ENCODE results near the gene DENND1A. TPM values are rescaled to one million over a fixed set of nuclear protein-coding genes. Genes with fewer than 3 reads are reported as not detected.

Gene DENND1A
- total and polyA plus RNA-seq, 2 donors from 2014 or later: 16.3 to 19.6 TPM

DNA sequence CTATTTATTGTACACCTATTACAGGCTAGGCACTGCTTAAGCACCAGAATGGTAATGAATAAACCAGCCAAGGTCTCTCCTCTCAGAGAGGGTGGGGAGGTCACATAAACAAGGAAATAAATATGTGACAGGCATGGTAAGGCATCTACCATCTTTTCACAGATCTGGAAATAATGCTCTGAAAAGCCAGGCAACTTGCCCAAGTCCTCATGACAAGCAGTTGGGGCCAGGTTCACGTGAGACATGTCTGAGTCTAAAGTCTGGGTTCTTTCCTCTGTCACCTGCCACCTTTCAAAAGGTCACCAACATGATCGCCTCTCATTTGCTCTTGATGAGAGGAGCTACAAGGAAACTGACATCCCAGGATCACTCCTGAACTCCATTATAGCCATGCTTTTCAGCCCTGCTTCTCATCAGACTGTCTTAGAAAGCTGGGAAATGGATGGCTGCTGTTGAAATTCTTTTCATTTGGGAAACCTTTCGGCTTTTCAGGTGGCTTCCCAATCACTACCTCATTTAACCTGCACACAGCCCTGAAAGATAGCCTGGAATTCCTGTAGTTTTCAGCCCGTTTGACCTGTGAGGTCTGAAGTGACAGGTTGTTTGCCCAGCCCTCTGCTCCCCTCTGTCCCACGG is 450.8 kb downstream of the DENND1A start:
- Histone ChIP-seq H3K4me1 (ENCODE audit: control insufficient read depth in 2 of 3, insufficient read depth in 2 of 3, low read depth in 1 of 3, low read length in 3 of 3) (peaks cover 0 to 14% (median 5%) of the 10 kb centered on the region in 3 donors), H3K4me3 (ENCODE audit: low read length in 3 of 3) (no peak overlapping the region), H3K9me3 (ENCODE audit: control insufficient read depth in 2 of 3, insufficient read depth in 1 of 3, low read length in 3 of 3) (no peaks in the 10 kb centered on the region), H3K27me3 (ENCODE audit: control insufficient read depth, insufficient read depth, low read length) (no peaks in the 10 kb centered on the region), H3K36me3 (ENCODE audit: control insufficient read depth in 2 of 3, insufficient read depth in 3 of 3, low read length in 3 of 3) (no peaks in the 10 kb centered on the region), H3K27ac (ENCODE audit: low read depth in 2 of 2, low read length in 2 of 2) (no peak overlapping the region), H3K9ac (ENCODE audit: low read length in 3 of 3) (no peak overlapping the region)
- FAIRE-seq (no peak), DNase-seq (no peak)
- TF ChIP-seq, protein P1, sequence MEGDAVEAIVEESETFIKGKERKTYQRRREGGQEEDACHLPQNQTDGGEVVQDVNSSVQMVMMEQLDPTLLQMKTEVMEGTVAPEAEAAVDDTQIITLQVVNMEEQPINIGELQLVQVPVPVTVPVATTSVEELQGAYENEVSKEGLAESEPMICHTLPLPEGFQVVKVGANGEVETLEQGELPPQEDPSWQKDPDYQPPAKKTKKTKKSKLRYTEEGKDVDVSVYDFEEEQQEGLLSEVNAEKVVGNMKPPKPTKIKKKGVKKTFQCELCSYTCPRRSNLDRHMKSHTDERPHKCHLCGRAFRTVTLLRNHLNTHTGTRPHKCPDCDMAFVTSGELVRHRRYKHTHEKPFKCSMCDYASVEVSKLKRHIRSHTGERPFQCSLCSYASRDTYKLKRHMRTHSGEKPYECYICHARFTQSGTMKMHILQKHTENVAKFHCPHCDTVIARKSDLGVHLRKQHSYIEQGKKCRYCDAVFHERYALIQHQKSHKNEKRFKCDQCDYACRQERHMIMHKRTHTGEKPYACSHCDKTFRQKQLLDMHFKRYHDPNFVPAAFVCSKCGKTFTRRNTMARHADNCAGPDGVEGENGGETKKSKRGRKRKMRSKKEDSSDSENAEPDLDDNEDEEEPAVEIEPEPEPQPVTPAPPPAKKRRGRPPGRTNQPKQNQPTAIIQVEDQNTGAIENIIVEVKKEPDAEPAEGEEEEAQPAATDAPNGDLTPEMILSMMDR (IDR thresholded peaks at IDR 0.05; ENCODE audit: borderline replicate concordance, extremely low read depth, insufficient read depth): no peak
- intact Hi-C loops (cut with DNase I): no loop called here

DNA sequence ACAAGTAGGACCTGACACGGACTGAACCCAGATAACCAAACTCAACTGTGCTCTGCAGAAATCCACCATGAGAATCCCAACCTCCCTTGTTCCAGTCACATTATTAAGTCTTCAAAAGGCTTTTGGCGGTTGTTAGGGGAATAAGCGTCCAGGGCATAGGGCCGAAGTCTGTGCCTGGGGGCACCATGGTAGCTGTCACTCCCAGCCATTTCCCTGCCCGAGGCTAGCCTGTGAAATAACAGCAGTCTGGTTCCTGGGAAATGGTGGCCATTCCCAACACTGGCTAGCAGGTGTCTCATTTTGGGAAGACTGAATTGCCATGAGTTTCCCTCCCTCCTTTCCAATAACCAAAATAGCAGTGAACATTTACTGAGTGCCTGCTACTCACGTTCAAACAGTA is 451.8 kb downstream of the DENND1A start:
- intact Hi-C loops (cut with DNase I): no loop called here
- no peak for DNase-seq
- no peaks in the 10 kb centered on the region for H3K27me3 ChIP-seq (ENCODE audit: control insufficient read depth, insufficient read depth, low read length)
- H3K27ac ChIP-seq (ENCODE audit: low read depth in 2 of 2, low read length in 2 of 2): no peak overlapping the region
- no peak for FAIRE-seq
- no peaks in the 10 kb centered on the region for H3K9me3 ChIP-seq (ENCODE audit: control insufficient read depth in 2 of 3, insufficient read depth in 1 of 3, low read length in 3 of 3)
- H3K9ac ChIP-seq (ENCODE audit: low read length in 3 of 3): no peak overlapping the region
- H3K36me3 ChIP-seq (ENCODE audit: control insufficient read depth in 2 of 3, insufficient read depth in 3 of 3, low read length in 3 of 3): no peaks in the 10 kb centered on the region
- no peak overlapping the region for H3K4me3 ChIP-seq (ENCODE audit: low read length in 3 of 3)
- H3K4me1 ChIP-seq (ENCODE audit: control insufficient read depth in 2 of 3, insufficient read depth in 2 of 3, low read depth in 1 of 3, low read length in 3 of 3): peaks cover 0 to 14% (median under 1%) of the 10 kb centered on the region in 3 donors
- TF ChIP-seq, protein P1 (IDR thresholded peaks at IDR 0.05; ENCODE audit: borderline replicate concordance, extremely low read depth, insufficient read depth): no peak

DNA sequence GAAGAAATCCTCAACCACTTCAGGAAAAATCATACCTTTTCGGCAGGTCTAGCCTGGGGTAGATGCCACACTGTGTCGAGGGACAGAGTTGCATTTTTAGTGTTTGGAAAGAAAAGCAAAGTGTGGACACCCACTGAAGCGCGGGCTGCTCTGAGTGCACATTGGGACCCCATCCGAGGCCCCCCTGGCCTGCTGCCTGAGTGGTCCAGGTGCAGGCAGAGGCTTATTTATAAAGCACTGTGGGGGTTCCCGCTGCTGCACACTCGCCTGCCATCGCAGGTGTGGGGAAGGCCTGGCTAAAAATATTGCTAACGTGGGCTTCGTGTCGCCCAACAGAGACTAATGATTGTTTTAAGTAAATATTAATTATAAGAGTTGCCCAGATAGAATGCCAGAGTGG is 454.5 kb downstream of the DENND1A start:
- intact Hi-C loops (cut with DNase I): no loop called here

More for the DNA sequence above, 454.5 kb downstream of the DENND1A start:
- TF ChIP-seq, protein P1 (IDR thresholded peaks at IDR 0.05; ENCODE audit: borderline replicate concordance, extremely low read depth, insufficient read depth): no peak
- no peak overlapping the region for H3K9ac ChIP-seq (ENCODE audit: low read length in 3 of 3)
- DNase-seq: peak in 1 of 5 donors; percentile 10
- H3K9me3 ChIP-seq (ENCODE audit: control insufficient read depth in 2 of 3, insufficient read depth in 1 of 3, low read length in 3 of 3): no peaks in the 10 kb centered on the region
- H3K27me3 ChIP-seq (ENCODE audit: control insufficient read depth, insufficient read depth, low read length): no peaks in the 10 kb centered on the region
- no peak for FAIRE-seq
- no peak overlapping the region for H3K27ac ChIP-seq (ENCODE audit: low read depth in 2 of 2, low read length in 2 of 2)
- H3K4me1 ChIP-seq (ENCODE audit: control insufficient read depth in 2 of 3, insufficient read depth in 2 of 3, low read depth in 1 of 3, low read length in 3 of 3): peaks cover 0 to 14% (median 0%) of the 10 kb centered on the region in 3 donors
- H3K4me3 ChIP-seq (ENCODE audit: low read length in 3 of 3): no peak overlapping the region
- H3K36me3 ChIP-seq (ENCODE audit: control insufficient read depth in 2 of 3, insufficient read depth in 3 of 3, low read length in 3 of 3): peaks cover 0 to 2% (median 0%) of the 10 kb centered on the region in 3 donors

Data from kidney (tissue), 14 donors.